Measurements from ENCODE around the gene AMPH.

AMPH gene

GRCh38 chr7:38535073-38535472 is 96.1 kb downstream of the AMPH start:
- DNase-seq = no peak

- DNase-seq = no peak
Measured at GRCh38 chr7:38525857-38526256, 105.3 kb downstream of the AMPH start.

GRCh38 chr7:38524786-38525185 is 106.4 kb downstream of the AMPH start:
- DNase-seq = no peak

- DNase-seq = no peak
Measured at GRCh38 chr7:38520741-38521140, 110.4 kb downstream of the AMPH start.

- DNase-seq = no peak
Measured at GRCh38 chr7:38518541-38518940, 112.6 kb downstream of the AMPH start.

- no peak for DNase-seq
Measured at GRCh38 chr7:38512704-38513103, 118.5 kb downstream of the AMPH start.

- DNase-seq = no peak
Measured at GRCh38 chr7:38512291-38512690, 118.9 kb downstream of the AMPH start.

GRCh38 chr7:38507384-38507783 is 123.8 kb downstream of the AMPH start:
- DNase-seq = no peak

GRCh38 chr7:38506756-38507155 is 124.4 kb downstream of the AMPH start:
- DNase-seq = no peak

- no peak for DNase-seq
Measured at GRCh38 chr7:38506004-38506403, 125.2 kb downstream of the AMPH start.

GRCh38 chr7:38504684-38505083 is 126.5 kb downstream of the AMPH start:
- DNase-seq = no peak

- no peak for DNase-seq
Measured at GRCh38 chr7:38502848-38503247, 128.3 kb downstream of the AMPH start.

- no peak for DNase-seq
Measured at GRCh38 chr7:38502289-38502688, 128.9 kb downstream of the AMPH start.

GRCh38 chr7:38492010-38492409 is 139.2 kb downstream of the AMPH start:
- DNase-seq = no peak

GRCh38 chr7:38482521-38482920 is 148.7 kb downstream of the AMPH start:
- DNase-seq = no peak

GRCh38 chr7:38481401-38481800 is 149.8 kb downstream of the AMPH start:
- no peak for DNase-seq

- DNase-seq = no peak
Measured at GRCh38 chr7:38478404-38478803, 152.8 kb downstream of the AMPH start.

GRCh38 chr7:38477333-38477732 is 153.8 kb downstream of the AMPH start:
- DNase-seq = no peak

GRCh38 chr7:38476764-38477163 is 154.4 kb downstream of the AMPH start:
- DNase-seq = no peak

- DNase-seq = no peak
Measured at GRCh38 chr7:38465956-38466355, 165.2 kb downstream of the AMPH start.

- DNase-seq = no peak
Measured at GRCh38 chr7:38463277-38464225, 167.6 kb downstream of the AMPH start.

- DNase-seq = no peak
Measured at GRCh38 chr7:38462819-38463218, 168.4 kb downstream of the AMPH start.

GRCh38 chr7:38461887-38462286 is 169.3 kb downstream of the AMPH start:
- DNase-seq = no peak

GRCh38 chr7:38453826-38454225 is 177.3 kb downstream of the AMPH start:
- no peak for DNase-seq

GRCh38 chr7:38453168-38453567 is 178.0 kb downstream of the AMPH start:
- no peak for DNase-seq
